Sigmoid colon (tissue), 7 donors: ENCODE data around the gene STAG1. TPM values are rescaled to one million over a fixed set of nuclear protein-coding genes. Genes with fewer than 3 reads are reported as not detected.
"Not testable (repeated sequence)": the region's sequence is repeated elsewhere in the genome, so short reads cannot be mapped to it uniquely, and the experiment has no call there.

Experiments
- DNase-seq: peaks from one replicate; pipeline ENCODE4 v3.0.0-alpha.2; 2019
- H3K27ac ChIP-seq, 4 donors: fragments of 200-600 bp; sonication (generic); one replicate each; pipeline ENCODE4 v1.5.1; 2016 to 2019; ENCODE audit warnings: mild to moderate bottlenecking in 1 of 4
- H3K27me3 ChIP-seq, 3 donors: fragments of 200-600 bp; sonication (generic); one replicate each; pipeline ENCODE4 v1.5.1; 2019; ENCODE audit warnings: mild to moderate bottlenecking in 1 of 3
- H3K36me3 ChIP-seq, 4 donors: fragments of 200-600 bp; sonication (generic); one replicate each; pipeline ENCODE4 v1.5.1; 2016 to 2019
- H3K4me1 ChIP-seq, 4 donors: fragments of 200-600 bp; sonication (generic); one replicate each; pipeline ENCODE4 v1.5.1; 2017 to 2019
- H3K4me3 ChIP-seq, 4 donors: fragments of 200-600 bp; sonication (generic); one replicate each; pipeline ENCODE4 v1.5.1; 2017 to 2019; ENCODE audit warnings: mild to moderate bottlenecking in 2 of 4, moderate library complexity in 1 of 4
- H3K9me3 ChIP-seq, 4 donors: fragments of 200-600 bp in 3 of 4; sonication (generic) in 3 of 4; one replicate each; pipeline versions ENCODE4 v1.5.1 to v1.6.1; 2013 to 2019
- CTCF ChIP-seq, 4 experiments: fragments of 450-650 bp in 3 of 4; fragments of 200-600 bp in 1 of 4; IDR thresholded peaks; one replicate each; pipeline ENCODE4 v1.5.1; 2016 to 2019; ENCODE audit warnings: antibody characterized with exemption in 4 of 4, mild to moderate bottlenecking in 3 of 4, moderate library complexity in 2 of 4
- EP300 ChIP-seq, 4 donors: sonication (generic); formaldehyde crosslinking; IDR thresholded peaks; one replicate each; pipeline ENCODE4 v1.6.1; 2017; ENCODE audit warnings: antibody characterized with exemption in 4 of 4
- POLR2A ChIP-seq, 2 donors: fragments of 450-650 bp; IDR thresholded peaks; one replicate each; pipeline ENCODE4 v1.6.1; 2016; ENCODE audit warnings: antibody characterized with exemption in 2 of 2, mild to moderate bottlenecking in 2 of 2, moderate library complexity in 2 of 2
- POLR2AphosphoS5 ChIP-seq, 4 donors: sonication (generic); formaldehyde crosslinking; IDR thresholded peaks; one replicate each; pipeline ENCODE4 v1.6.1; 2017; ENCODE audit warnings: antibody characterized with exemption in 4 of 4
- WGBS, 2 donors: extraction: QIAGEN DNeasy Blood & Tissue Kit; methylation state at CpG; one replicate each; pipeline ENCODE4 v1.1.7; 2013; 5-methylcytosine and 5-hydroxymethylcytosine counted together
- intact Hi-C: fragments of 100-400 bp; cut with DNase I; formaldehyde crosslinking; loops from one replicate; pipeline ENCODE4 v1.15.1; 2023
- polyA plus RNA-seq, 3 donors: library from polyadenylated mRNA; stranded (reverse); fragments of 200-250 nt; gene quantifications; one replicate each; pipeline ENCODE4 v1.2.3, GENCODE V29; 2013
- total RNA-seq, 4 donors: library from RNA; depleted of rRNA; stranded (reverse); fragments of >200 nt; gene quantifications; one replicate each; pipeline ENCODE4 v1.1.0, GENCODE V29; 2016
- donor health status: healthy with polysubstance abuse.
- donor health status: Bipolar disorder and iron deficiency.
- donor health status: healthy.

Gene STAG1
- total and polyA plus RNA-seq, 7 donors: 12.0 to 52.8 (median 37.3) TPM

- WGBS, 2 donors: 92 to 98% methylated on average over 1 of the region's 1 CpG
- intact Hi-C loops: no loop called here
- Histone ChIP-seq H3K9me3 (no peaks in the 10 kb centered on the region), H3K36me3 (no peaks in the 10 kb centered on the region), H3K4me1 (peaks cover 0 to 30% (median 14%) of the 10 kb centered on the region in 4 donors), H3K27me3 (no peaks in the 10 kb centered on the region), H3K27ac (no peak overlapping the region), H3K4me3 (no peak overlapping the region)
- DNase-seq: no peak
- TF ChIP-seq POLR2AphosphoS5 (IDR thresholded peaks at IDR 0.05): no peak
- TF ChIP-seq CTCF (IDR thresholded peaks at IDR 0.05): no peak
- no peak for TF ChIP-seq EP300 (IDR thresholded peaks at IDR 0.05)
- no peak for TF ChIP-seq POLR2A (IDR thresholded peaks at IDR 0.05)
These were observed 82.0 kb downstream of the STAG1 start for GRCh38 chr3:136670166-136670565.

- intact Hi-C loops: no loop called here
- TF ChIP-seq CTCF (IDR thresholded peaks at IDR 0.05): no peak
- TF ChIP-seq POLR2AphosphoS5 (IDR thresholded peaks at IDR 0.05): no peak
- no peak for TF ChIP-seq EP300 (IDR thresholded peaks at IDR 0.05)
- no peak for TF ChIP-seq POLR2A (IDR thresholded peaks at IDR 0.05)
- Histone ChIP-seq H3K9me3 (no peaks in the 10 kb centered on the region), H3K36me3 (no peaks in the 10 kb centered on the region), H3K4me1 (peaks cover 0 to 16% (median 9%) of the 10 kb centered on the region in 4 donors), H3K4me3 (no peak overlapping the region), H3K27ac (no peak overlapping the region), H3K27me3 (no peaks in the 10 kb centered on the region)
- WGBS, 2 donors: 91 to 93% methylated on average over 2 of the region's 2 CpGs
- DNase-seq: no peak
These were observed 85.1 kb downstream of the STAG1 start for GRCh38 chr3:136667081-136667480.

GRCh38 chr3:136666301-136666700 lies 85.9 kb downstream of the STAG1 start:
- H3K4me1 ChIP-seq, H3K36me3 ChIP-seq, intact Hi-C loops, DNase-seq, H3K9me3 ChIP-seq, H3K27ac ChIP-seq, H3K27me3 ChIP-seq, H3K4me3 ChIP-seq: not testable (repeated sequence)
- WGBS, 2 donors: 66 to 85% methylated on average over 6 of the region's 6 CpGs

GRCh38 chr3:136664771-136665170 lies 87.4 kb downstream of the STAG1 start:
- Histone ChIP-seq H3K9me3 (no peaks in the 10 kb centered on the region), H3K27ac (no peak overlapping the region), H3K4me3 (no peak overlapping the region), H3K36me3 (no peaks in the 10 kb centered on the region), H3K27me3 (no peaks in the 10 kb centered on the region), H3K4me1 (peaks cover 0 to 13% (median 6%) of the 10 kb centered on the region in 4 donors)
- WGBS, 2 donors: 94 to 95% methylated on average over 1 of the region's 1 CpG
- TF ChIP-seq POLR2A (IDR thresholded peaks at IDR 0.05) (no peak), CTCF (IDR thresholded peaks at IDR 0.05) (no peak), POLR2AphosphoS5 (IDR thresholded peaks at IDR 0.05) (no peak), EP300 (IDR thresholded peaks at IDR 0.05) (no peak)
- DNase-seq: no peak
- intact Hi-C loops: no loop called here

- Histone ChIP-seq H3K36me3 (no peaks in the 10 kb centered on the region), H3K27ac (no peak overlapping the region), H3K4me1 (peaks cover 0 to 29% (median 9%) of the 10 kb centered on the region in 4 donors), H3K27me3 (no peaks in the 10 kb centered on the region), H3K4me3 (no peak overlapping the region), H3K9me3 (no peaks in the 10 kb centered on the region)
- intact Hi-C loops: no loop called here
- 87 to 91% methylated on average over 4 of the region's 4 CpGs for WGBS, 2 donors
- TF ChIP-seq POLR2AphosphoS5 (IDR thresholded peaks at IDR 0.05) (no peak), POLR2A (IDR thresholded peaks at IDR 0.05) (no peak)
- no peak for DNase-seq
These were observed 90.9 kb downstream of the STAG1 start for GRCh38 chr3:136661282-136661681.

GRCh38 chr3:136658946-136659682 lies 93.1 kb downstream of the STAG1 start:
- 80 to 88% methylated on average over 8 of the region's 8 CpGs for WGBS, 2 donors
- intact Hi-C loops: no loop called here
- Histone ChIP-seq H3K4me3 (no peak overlapping the region), H3K27ac (no peak overlapping the region), H3K4me1 (peaks cover 0 to 24% (median 8%) of the 10 kb centered on the region in 4 donors), H3K27me3 (no peaks in the 10 kb centered on the region), H3K9me3 (peaks cover 0 to 4% (median 0%) of the 10 kb centered on the region in 4 donors), H3K36me3 (no peaks in the 10 kb centered on the region)
- TF ChIP-seq POLR2AphosphoS5 (IDR thresholded peaks at IDR 0.05) (no peak), CTCF (IDR thresholded peaks at IDR 0.05) (no peak), EP300 (IDR thresholded peaks at IDR 0.05) (no peak), POLR2A (IDR thresholded peaks at IDR 0.05) (no peak)
- DNase-seq: no peak
